ENCODE results near the gene PSMC1.

DNA sequence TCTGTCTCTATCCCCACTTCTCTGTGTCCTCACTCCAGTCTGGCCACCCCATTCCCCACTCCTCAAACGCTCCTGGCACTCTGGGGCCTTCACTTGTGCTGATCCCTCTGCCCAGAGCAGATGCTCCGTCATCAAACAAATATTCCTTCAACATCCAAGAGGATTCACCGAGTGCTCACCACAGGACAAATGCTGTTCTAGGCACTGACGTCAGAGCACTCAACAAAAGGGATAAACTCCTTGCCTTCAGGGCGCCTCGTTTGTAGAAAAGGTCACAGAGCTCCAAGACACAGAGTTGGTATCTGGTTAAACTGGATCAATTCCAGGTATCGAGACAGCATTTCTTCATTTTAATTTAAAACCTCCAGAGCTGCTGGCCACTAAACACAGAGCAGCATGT is 35.3 kb downstream of the PSMC1 start:
- no peak for TF ChIP-seq JUN (IDR thresholded peaks at IDR 0.05)
- TF ChIP-seq, protein P1, sequence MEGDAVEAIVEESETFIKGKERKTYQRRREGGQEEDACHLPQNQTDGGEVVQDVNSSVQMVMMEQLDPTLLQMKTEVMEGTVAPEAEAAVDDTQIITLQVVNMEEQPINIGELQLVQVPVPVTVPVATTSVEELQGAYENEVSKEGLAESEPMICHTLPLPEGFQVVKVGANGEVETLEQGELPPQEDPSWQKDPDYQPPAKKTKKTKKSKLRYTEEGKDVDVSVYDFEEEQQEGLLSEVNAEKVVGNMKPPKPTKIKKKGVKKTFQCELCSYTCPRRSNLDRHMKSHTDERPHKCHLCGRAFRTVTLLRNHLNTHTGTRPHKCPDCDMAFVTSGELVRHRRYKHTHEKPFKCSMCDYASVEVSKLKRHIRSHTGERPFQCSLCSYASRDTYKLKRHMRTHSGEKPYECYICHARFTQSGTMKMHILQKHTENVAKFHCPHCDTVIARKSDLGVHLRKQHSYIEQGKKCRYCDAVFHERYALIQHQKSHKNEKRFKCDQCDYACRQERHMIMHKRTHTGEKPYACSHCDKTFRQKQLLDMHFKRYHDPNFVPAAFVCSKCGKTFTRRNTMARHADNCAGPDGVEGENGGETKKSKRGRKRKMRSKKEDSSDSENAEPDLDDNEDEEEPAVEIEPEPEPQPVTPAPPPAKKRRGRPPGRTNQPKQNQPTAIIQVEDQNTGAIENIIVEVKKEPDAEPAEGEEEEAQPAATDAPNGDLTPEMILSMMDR (IDR thresholded peaks at IDR 0.05), result no peak
- TF ChIP-seq RCOR1 (IDR thresholded peaks at IDR 0.05; ENCODE audit: low read depth, low read length), result no peak
- no peak for TF ChIP-seq NFE2L2 (conservative IDR thresholded peaks at IDR 0.05; ENCODE audit: low read length)
- no peak for TF ChIP-seq HDAC2 (IDR thresholded peaks at IDR 0.05)
- TF ChIP-seq KDM5A (IDR thresholded peaks at IDR 0.05), result no peak
- TF ChIP-seq, protein P2, sequence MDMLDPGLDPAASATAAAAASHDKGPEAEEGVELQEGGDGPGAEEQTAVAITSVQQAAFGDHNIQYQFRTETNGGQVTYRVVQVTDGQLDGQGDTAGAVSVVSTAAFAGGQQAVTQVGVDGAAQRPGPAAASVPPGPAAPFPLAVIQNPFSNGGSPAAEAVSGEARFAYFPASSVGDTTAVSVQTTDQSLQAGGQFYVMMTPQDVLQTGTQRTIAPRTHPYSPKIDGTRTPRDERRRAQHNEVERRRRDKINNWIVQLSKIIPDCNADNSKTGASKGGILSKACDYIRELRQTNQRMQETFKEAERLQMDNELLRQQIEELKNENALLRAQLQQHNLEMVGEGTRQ (IDR thresholded peaks at IDR 0.05), result no peak
- TF ChIP-seq, protein P3, sequence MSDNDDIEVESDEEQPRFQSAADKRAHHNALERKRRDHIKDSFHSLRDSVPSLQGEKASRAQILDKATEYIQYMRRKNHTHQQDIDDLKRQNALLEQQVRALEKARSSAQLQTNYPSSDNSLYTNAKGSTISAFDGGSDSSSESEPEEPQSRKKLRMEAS (IDR thresholded peaks at IDR 0.05), result no peak
- TF ChIP-seq POLR2AphosphoS2 (conservative IDR thresholded peaks at IDR 0.05; ENCODE audit: low read length), result no peak
